Activated CD8-positive, alpha-beta T cell treated with anti-CD3 and anti-CD28 coated beads, Interleukin-2, amount 10 ng/mL, durations not matched to agents 7 days and 5 days (primary cell): ENCODE results near the gene PDGFC. TPM values are rescaled to one million over a fixed set of nuclear protein-coding genes. Genes with fewer than 3 reads are reported as not detected.

ENCODE experiments used
- ATAC-seq: fragments of 150-1000 bp; cut with Tn5 transposase; one replicate; pipeline ENCODE4 v1.10.0; 2021; ENCODE audit warnings: moderate library complexity
- CTCF ChIA-PET: fragments of 350-600 bp; sonication (Branson Sonifier 250); formaldehyde crosslinking; loops from one replicate; lab custom pipeline; 2021; ENCODE audit warnings: antibody characterized with exemption; lab: Charles Lee
- POLR2A ChIA-PET: fragments of 350-600 bp; sonication (Branson Sonifier 250); formaldehyde crosslinking; loops from one replicate; lab custom pipeline; 2021; ENCODE audit warnings: antibody characterized with exemption; lab: Charles Lee
- DNase-seq: peaks from one replicate; pipeline ENCODE4 v3.0.0-alpha.2; 2020
- H3K27ac Mint-ChIP-seq: one replicate; pipeline ENCODE4 v1.8.0; 2021; ENCODE audit warnings: mild to moderate bottlenecking, mixed read lengths
- H3K27me3 Mint-ChIP-seq: one replicate; pipeline ENCODE4 v1.8.0; 2021; ENCODE audit warnings: low read depth, mixed read lengths
- H3K36me3 Mint-ChIP-seq: one replicate; pipeline ENCODE4 v1.8.0; 2021; ENCODE audit warnings: low read depth, mixed read lengths
- H3K4me1 Mint-ChIP-seq: one replicate; pipeline ENCODE4 v1.8.0; 2021; ENCODE audit warnings: low read depth, mixed read lengths
- H3K4me3 Mint-ChIP-seq: one replicate; pipeline ENCODE4 v1.8.0; 2021; ENCODE audit warnings: mild to moderate bottlenecking, mixed read lengths
- H3K9me3 Mint-ChIP-seq: one replicate; pipeline ENCODE4 v1.8.0; 2022; ENCODE audit warnings: mixed read lengths; ENCODE audit not compliant: insufficient read depth
- total RNA-seq, 2 experiments: library from RNA; stranded (reverse); gene quantifications; one replicate each; pipeline ENCODE4 v1.2.3, GENCODE V29; 2021

Gene PDGFC
- total RNA-seq, 2 experiments from 2014 or later: not detected

GRCh38 chr4:156957556-156957955, 14.0 kb downstream of the PDGFC start:
- POLR2A ChIA-PET: no interaction called here
- H3K27ac Mint-ChIP-seq: no peak overlapping the region
- no peaks in the 10 kb centered on the region for H3K9me3 Mint-ChIP-seq
- no peak overlapping the region for H3K4me3 Mint-ChIP-seq
- H3K27me3 Mint-ChIP-seq: no peaks in the 10 kb centered on the region
- ATAC-seq (no peak), DNase-seq (no peak)
- H3K4me1 Mint-ChIP-seq: no peaks in the 10 kb centered on the region
- CTCF ChIA-PET: no interaction called here
- no peaks in the 10 kb centered on the region for H3K36me3 Mint-ChIP-seq

- DNase-seq (no peak), ATAC-seq (no peak)
- Mint-ChIP-seq H3K4me3 (no peak overlapping the region), H3K27me3 (no peaks in the 10 kb centered on the region), H3K27ac (no peak overlapping the region), H3K4me1 (no peaks in the 10 kb centered on the region), H3K36me3 (no peaks in the 10 kb centered on the region), H3K9me3 (no peaks in the 10 kb centered on the region)
- ChIA-PET POLR2A (no interaction called here), CTCF (no interaction called here)
Observed at GRCh38 chr4:156956826-156957368, 14.7 kb downstream of the PDGFC start.

- CTCF ChIA-PET: no interaction called here
- H3K4me3 Mint-ChIP-seq: no peak overlapping the region
- no peak for DNase-seq
- no peaks in the 10 kb centered on the region for H3K27me3 Mint-ChIP-seq
- ATAC-seq: no peak
- H3K9me3 Mint-ChIP-seq: no peaks in the 10 kb centered on the region
- no peaks in the 10 kb centered on the region for H3K36me3 Mint-ChIP-seq
- POLR2A ChIA-PET: no interaction called here
- no peaks in the 10 kb centered on the region for H3K4me1 Mint-ChIP-seq
- H3K27ac Mint-ChIP-seq: no peak overlapping the region
Observed at GRCh38 chr4:156956359-156956758, 15.2 kb downstream of the PDGFC start.

GRCh38 chr4:156954587-156954986, 17.0 kb downstream of the PDGFC start:
- ChIA-PET CTCF (no interaction called here), POLR2A (no interaction called here)
- Mint-ChIP-seq H3K9me3 (no peaks in the 10 kb centered on the region), H3K27me3 (no peaks in the 10 kb centered on the region), H3K4me1 (no peaks in the 10 kb centered on the region), H3K36me3 (no peaks in the 10 kb centered on the region), H3K27ac (no peak overlapping the region), H3K4me3 (no peak overlapping the region)
- DNase-seq (no peak), ATAC-seq (no peak)

- Mint-ChIP-seq H3K4me1 (no peaks in the 10 kb centered on the region), H3K27ac (no peak overlapping the region), H3K27me3 (no peaks in the 10 kb centered on the region), H3K4me3 (no peak overlapping the region), H3K9me3 (no peaks in the 10 kb centered on the region), H3K36me3 (no peaks in the 10 kb centered on the region)
- ATAC-seq: no peak
- DNase-seq: no peak
- CTCF ChIA-PET: no interaction called here
- POLR2A ChIA-PET: no interaction called here
Observed at GRCh38 chr4:156953951-156954350, 17.6 kb downstream of the PDGFC start.

GRCh38 chr4:156953001-156953400, 18.6 kb downstream of the PDGFC start:
- ATAC-seq (no peak), DNase-seq (no peak)
- H3K27me3 Mint-ChIP-seq: no peaks in the 10 kb centered on the region
- ChIA-PET CTCF (no interaction called here), POLR2A (no interaction called here)
- H3K36me3 Mint-ChIP-seq: no peaks in the 10 kb centered on the region
- no peaks in the 10 kb centered on the region for H3K4me1 Mint-ChIP-seq
- H3K4me3 Mint-ChIP-seq: no peak overlapping the region
- H3K27ac Mint-ChIP-seq: no peak overlapping the region
- no peaks in the 10 kb centered on the region for H3K9me3 Mint-ChIP-seq

- DNase-seq: no peak
- H3K27ac Mint-ChIP-seq: no peak overlapping the region
- no peak for ATAC-seq
- H3K4me3 Mint-ChIP-seq: no peak overlapping the region
- no peaks in the 10 kb centered on the region for H3K27me3 Mint-ChIP-seq
- ChIA-PET CTCF (no interaction called here), POLR2A (no interaction called here)
- H3K36me3 Mint-ChIP-seq: no peaks in the 10 kb centered on the region
- no peaks in the 10 kb centered on the region for H3K9me3 Mint-ChIP-seq
- no peaks in the 10 kb centered on the region for H3K4me1 Mint-ChIP-seq
Observed at GRCh38 chr4:156952078-156952759, 19.4 kb downstream of the PDGFC start.

- DNase-seq (no peak), ATAC-seq (no peak)
- ChIA-PET CTCF (no interaction called here), POLR2A (no interaction called here)
- no peaks in the 10 kb centered on the region for H3K4me1 Mint-ChIP-seq
- no peak overlapping the region for H3K4me3 Mint-ChIP-seq
- no peaks in the 10 kb centered on the region for H3K27me3 Mint-ChIP-seq
- H3K27ac Mint-ChIP-seq: no peak overlapping the region
- H3K9me3 Mint-ChIP-seq: no peaks in the 10 kb centered on the region
- no peaks in the 10 kb centered on the region for H3K36me3 Mint-ChIP-seq
Observed at GRCh38 chr4:156950948-156951347, 20.7 kb downstream of the PDGFC start.

GRCh38 chr4:156950090-156950489, 21.5 kb downstream of the PDGFC start:
- Mint-ChIP-seq H3K9me3 (no peaks in the 10 kb centered on the region), H3K4me1 (no peaks in the 10 kb centered on the region), H3K36me3 (no peaks in the 10 kb centered on the region), H3K27ac (no peak overlapping the region), H3K27me3 (no peaks in the 10 kb centered on the region), H3K4me3 (no peak overlapping the region)
- ChIA-PET CTCF (no interaction called here), POLR2A (no interaction called here)
- ATAC-seq (no peak), DNase-seq (no peak)

- Mint-ChIP-seq H3K4me1 (no peaks in the 10 kb centered on the region), H3K9me3 (no peaks in the 10 kb centered on the region), H3K4me3 (no peak overlapping the region), H3K27me3 (no peaks in the 10 kb centered on the region), H3K27ac (no peak overlapping the region), H3K36me3 (no peaks in the 10 kb centered on the region)
- POLR2A ChIA-PET: no interaction called here
- DNase-seq (no peak), ATAC-seq (no peak)
- CTCF ChIA-PET: no interaction called here
Observed at GRCh38 chr4:156949373-156949814, 22.2 kb downstream of the PDGFC start.

- ChIA-PET CTCF (no interaction called here), POLR2A (no interaction called here)
- no peaks in the 10 kb centered on the region for H3K4me1 Mint-ChIP-seq
- no peaks in the 10 kb centered on the region for H3K27me3 Mint-ChIP-seq
- no peak for ATAC-seq
- no peak overlapping the region for H3K4me3 Mint-ChIP-seq
- no peaks in the 10 kb centered on the region for H3K9me3 Mint-ChIP-seq
- H3K27ac Mint-ChIP-seq: no peak overlapping the region
- DNase-seq: no peak
- no peaks in the 10 kb centered on the region for H3K36me3 Mint-ChIP-seq
Observed at GRCh38 chr4:156948738-156949137, 22.9 kb downstream of the PDGFC start.

- ATAC-seq: no peak
- no peak overlapping the region for H3K27ac Mint-ChIP-seq
- H3K4me1 Mint-ChIP-seq: no peaks in the 10 kb centered on the region
- no peaks in the 10 kb centered on the region for H3K27me3 Mint-ChIP-seq
- POLR2A ChIA-PET: no interaction called here
- no peaks in the 10 kb centered on the region for H3K36me3 Mint-ChIP-seq
- no peak overlapping the region for H3K4me3 Mint-ChIP-seq
- H3K9me3 Mint-ChIP-seq: no peaks in the 10 kb centered on the region
- DNase-seq: no peak
- CTCF ChIA-PET: no interaction called here
Observed at GRCh38 chr4:156948133-156948532, 23.5 kb downstream of the PDGFC start.
